ENCODE results near the gene EVC. TPM values are rescaled to one million over a fixed set of nuclear protein-coding genes. Genes with fewer than 3 reads are reported as not detected.
A peak's percentile ranks its signal among the peaks of the same experiment; 100 is the strongest.

EVC gene
- total and polyA plus RNA-seq, 5 experiments from 2014 or later = 0.05 TPM; not detected in 4

- H3K4me3 Mint-ChIP-seq = no peak overlapping the region
- H3K36me3 Mint-ChIP-seq = no peaks in the 10 kb centered on the region
- no peak for ATAC-seq
- H3K27me3 Mint-ChIP-seq = peaks cover 1 to 10% (median 4%) of the 10 kb centered on the region in 5 donors
- POLR2A ChIA-PET = no interaction called here
- no peaks in the 10 kb centered on the region for H3K4me1 Mint-ChIP-seq
- H3K27ac Mint-ChIP-seq = no peak overlapping the region
- no peak for DNase-seq
- H3K9me3 Mint-ChIP-seq = peaks cover 0 to 7% (median 0%) of the 10 kb centered on the region in 9 donors
Observed at GRCh38 chr4:5696341-5696740, 14.7 kb upstream of the EVC start.

- no peak overlapping the region for H3K27ac Mint-ChIP-seq
- DNase-seq (no peak), ATAC-seq (no peak)
- H3K27me3 Mint-ChIP-seq = peaks cover 3 to 38% (median 25%) of the 10 kb centered on the region in 5 donors
- H3K4me1 Mint-ChIP-seq = no peaks in the 10 kb centered on the region
- POLR2A ChIA-PET = no interaction called here
- peaks cover 0 to 23% (median 10%) of the 10 kb centered on the region in 9 donors for H3K9me3 Mint-ChIP-seq
- H3K36me3 Mint-ChIP-seq = peaks cover 0 to 9% (median 0%) of the 10 kb centered on the region in 3 donors
- no peak overlapping the region for H3K4me3 Mint-ChIP-seq
Observed at GRCh38 chr4:5700459-5700858, 10.5 kb upstream of the EVC start.

- POLR2A ChIA-PET = no interaction called here
- no peak for ATAC-seq
- peaks cover 0 to 23% (median 10%) of the 10 kb centered on the region in 9 donors for H3K9me3 Mint-ChIP-seq
- H3K4me1 Mint-ChIP-seq = peaks cover 0 to 8% (median 3%) of the 10 kb centered on the region in 4 donors
- H3K27ac Mint-ChIP-seq = no peak overlapping the region
- no peak overlapping the region for H3K4me3 Mint-ChIP-seq
- no peak for DNase-seq
- peaks cover 0 to 9% (median 0%) of the 10 kb centered on the region in 3 donors for H3K36me3 Mint-ChIP-seq
- peaks cover 7 to 46% (median 33%) of the 10 kb centered on the region in 5 donors for H3K27me3 Mint-ChIP-seq
Observed at GRCh38 chr4:5701971-5702370, 9.0 kb upstream of the EVC start.

- POLR2A ChIA-PET = no interaction called here
- no peak overlapping the region for H3K4me3 Mint-ChIP-seq
- peaks cover 0 to 23% (median 10%) of the 10 kb centered on the region in 9 donors for H3K9me3 Mint-ChIP-seq
- H3K36me3 Mint-ChIP-seq = peaks cover 0 to 9% (median 0%) of the 10 kb centered on the region in 3 donors
- ATAC-seq (no peak), DNase-seq (no peak)
- peaks cover 5 to 17% (median 10%) of the 10 kb centered on the region in 4 donors for H3K4me1 Mint-ChIP-seq
- no peak overlapping the region for H3K27ac Mint-ChIP-seq
- peaks cover 14 to 57% (median 41%) of the 10 kb centered on the region in 5 donors for H3K27me3 Mint-ChIP-seq
Observed at GRCh38 chr4:5703831-5704230, 7.2 kb upstream of the EVC start.

- POLR2A ChIA-PET = no interaction called here
- Mint-ChIP-seq H3K27ac (no peak overlapping the region), H3K36me3 (peaks cover 0 to 9% (median 0%) of the 10 kb centered on the region in 3 donors), H3K9me3 (peaks cover 0 to 23% (median 10%) of the 10 kb centered on the region in 9 donors), H3K4me3 (no peak overlapping the region), H3K4me1 (peaks cover 5 to 17% (median 10%) of the 10 kb centered on the region in 4 donors), H3K27me3 (peaks cover 14 to 62% (median 41%) of the 10 kb centered on the region in 5 donors)
- no peak for ATAC-seq
- DNase-seq = no peak
Observed at GRCh38 chr4:5704276-5704675, 6.7 kb upstream of the EVC start.

GRCh38 chr4:5705647-5706320 is 5.2 kb upstream of the EVC start:
- DNase-seq (no peak), ATAC-seq (no peak)
- Mint-ChIP-seq H3K9me3 (peaks cover 0 to 23% (median 6%) of the 10 kb centered on the region in 9 donors), H3K27me3 (peaks cover 24 to 73% (median 54%) of the 10 kb centered on the region in 5 donors), H3K4me1 (peaks cover 9 to 28% (median 17%) of the 10 kb centered on the region in 4 donors), H3K4me3 (no peak overlapping the region), H3K27ac (no peak overlapping the region), H3K36me3 (peaks cover 0 to 13% (median 4%) of the 10 kb centered on the region in 3 donors)
- POLR2A ChIA-PET = no interaction called here

GRCh38 chr4:5706486-5707290 is 4.3 kb upstream of the EVC start:
- no peak for ATAC-seq
- Mint-ChIP-seq H3K4me3 (peak overlapping the region in 5 of 10 donors; percentile 20 to 64 (median 27)), H3K36me3 (peaks cover 0 to 14% (median 4%) of the 10 kb centered on the region in 3 donors), H3K27me3 (peaks cover 22 to 69% (median 50%) of the 10 kb centered on the region in 5 donors), H3K9me3 (peaks cover 0 to 20% (median 5%) of the 10 kb centered on the region in 9 donors), H3K4me1 (peaks cover 9 to 30% (median 18%) of the 10 kb centered on the region in 4 donors), H3K27ac (no peak overlapping the region)
- DNase-seq = peak in 1 of 10 donors; percentile 28
- POLR2A ChIA-PET = no interaction called here

GRCh38 chr4:5707366-5707765 is 3.6 kb upstream of the EVC start:
- Mint-ChIP-seq H3K36me3 (peaks cover 0 to 11% (median 4%) of the 10 kb centered on the region in 3 donors), H3K27me3 (peaks cover 22 to 69% (median 50%) of the 10 kb centered on the region in 5 donors), H3K4me1 (peaks cover 10 to 30% (median 18%) of the 10 kb centered on the region in 4 donors), H3K4me3 (peak overlapping the region in 6 of 10 donors; percentile 18 to 64 (median 25)), H3K9me3 (peaks cover 0 to 15% (median 5%) of the 10 kb centered on the region in 9 donors), H3K27ac (no peak overlapping the region)
- ATAC-seq = no peak
- POLR2A ChIA-PET = no interaction called here
- peak in 1 of 10 donors; percentile 43 for DNase-seq

GRCh38 chr4:5707778-5708448 is 3.1 kb upstream of the EVC start:
- peaks cover 10 to 30% (median 18%) of the 10 kb centered on the region in 4 donors for H3K4me1 Mint-ChIP-seq
- POLR2A ChIA-PET = no interaction called here
- peaks cover 0 to 19% (median 5%) of the 10 kb centered on the region in 9 donors for H3K9me3 Mint-ChIP-seq
- no peak overlapping the region for H3K27ac Mint-ChIP-seq
- H3K27me3 Mint-ChIP-seq = peaks cover 25 to 70% (median 52%) of the 10 kb centered on the region in 5 donors
- H3K36me3 Mint-ChIP-seq = peaks cover 0 to 12% (median 4%) of the 10 kb centered on the region in 3 donors
- peak overlapping the region in 5 of 10 donors; percentile 23 to 64 (median 36) for H3K4me3 Mint-ChIP-seq
- ATAC-seq (no peak), DNase-seq (no peak)

GRCh38 chr4:5708449-5709206 is 2.4 kb upstream of the EVC start, which contains the start of gene EVC2:
Gene EVC2 (minus strand): TSS chr4:5708559. CDS start chr4:5708513, 46 bp downstream.
- Mint-ChIP-seq H3K36me3 (peaks cover 0 to 12% (median 4%) of the 10 kb centered on the region in 3 donors), H3K27ac (no peak within 1 kb of the TSS), H3K27me3 (peaks cover 25 to 66% (median 50%) of the 10 kb centered on the region in 5 donors), H3K9me3 (peaks cover 0 to 19% (median 5%) of the 10 kb centered on the region in 9 donors), H3K4me1 (peaks cover 10 to 30% (median 18%) of the 10 kb centered on the region in 4 donors), H3K4me3 (peak within 1 kb of the TSS in 6 of 10 donors; percentile 18 to 64 (median 32))
- POLR2A ChIA-PET = no interaction called here
- DNase-seq = peak in 1 of 10 donors; percentile 56
- no peak for ATAC-seq

GRCh38 chr4:5709207-5709575 is 1.8 kb upstream of the EVC start:
- no peak overlapping the region for H3K27ac Mint-ChIP-seq
- peaks cover 10 to 30% (median 18%) of the 10 kb centered on the region in 4 donors for H3K4me1 Mint-ChIP-seq
- peaks cover 0 to 22% (median 7%) of the 10 kb centered on the region in 9 donors for H3K9me3 Mint-ChIP-seq
- POLR2A ChIA-PET = no interaction called here
- peaks cover 21 to 66% (median 44%) of the 10 kb centered on the region in 5 donors for H3K27me3 Mint-ChIP-seq
- H3K4me3 Mint-ChIP-seq = no peak overlapping the region
- no peak for ATAC-seq
- DNase-seq = peak in 1 of 10 donors; percentile 11
- H3K36me3 Mint-ChIP-seq = peaks cover 0 to 16% (median 4%) of the 10 kb centered on the region in 3 donors

Data from naive thymus-derived CD8-positive, alpha-beta T cell (primary cell).